Adrenal gland (tissue), 5 donors: Measurements from ENCODE around the gene MTHFD1L.

Experiments used
- POLR2A ChIP-seq, 2 donors: fragments of 450-650 bp; IDR thresholded peaks; one replicate each; pipeline ENCODE4 v1.6.1; 2017; ENCODE audit warnings: antibody characterized with exemption in 2 of 2, mild to moderate bottlenecking in 2 of 2, moderate library complexity in 1 of 2
- TF ChIP-seq, protein P1 (sequence below), 6 experiments: fragments of 450-650 bp in 4 of 6; fragments of 200-600 bp in 2 of 6; sonication (generic) in 1 of 6; IDR thresholded peaks; 1 replicate in 5 of 6; 2 replicates in 1 of 6; pipeline versions ENCODE4 v1.5.1 to v1.8.0; 2016 to 2021; ENCODE audit warnings: antibody characterized with exemption in 6 of 6, mild to moderate bottlenecking in 2 of 6, moderate library complexity in 1 of 6
- donor health status: DM: no; HTN: no; CAD: no.

DNA sequence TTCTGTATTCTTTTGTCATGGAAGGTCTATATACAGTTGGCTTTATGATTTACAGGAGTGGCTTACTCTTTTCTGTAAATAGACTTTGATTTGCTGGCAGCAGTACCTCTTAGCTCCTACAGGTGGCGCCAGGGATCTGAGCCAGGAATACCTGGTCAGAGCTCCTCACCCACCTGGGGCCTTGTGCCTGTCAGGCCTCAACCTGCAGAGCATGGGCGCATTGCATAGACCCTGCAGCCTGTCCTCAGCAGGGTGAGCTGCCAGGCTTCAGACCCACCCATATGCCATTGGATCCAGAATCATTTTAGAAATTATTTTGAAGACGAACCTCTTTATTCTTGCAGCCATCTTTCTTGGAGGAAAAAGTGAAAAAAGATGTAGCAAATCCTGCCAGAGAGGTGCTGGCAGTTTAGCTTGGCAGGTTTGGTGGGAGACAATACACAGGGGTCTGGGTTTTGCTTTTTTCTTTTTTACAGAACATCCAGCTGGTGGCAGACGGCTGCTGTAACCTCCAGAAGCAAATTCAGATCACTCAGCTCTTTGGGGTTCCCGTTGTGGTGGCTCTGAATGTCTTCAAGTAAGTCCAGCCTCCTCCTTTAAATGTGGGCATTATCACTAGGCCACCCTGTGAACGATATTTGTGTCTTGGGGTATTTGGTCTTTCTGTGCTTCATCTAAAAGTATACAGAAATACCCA lies 149.1 kb downstream of the MTHFD1L start:
- no peak for TF ChIP-seq POLR2A (IDR thresholded peaks at IDR 0.05)
- TF ChIP-seq, protein P1, sequence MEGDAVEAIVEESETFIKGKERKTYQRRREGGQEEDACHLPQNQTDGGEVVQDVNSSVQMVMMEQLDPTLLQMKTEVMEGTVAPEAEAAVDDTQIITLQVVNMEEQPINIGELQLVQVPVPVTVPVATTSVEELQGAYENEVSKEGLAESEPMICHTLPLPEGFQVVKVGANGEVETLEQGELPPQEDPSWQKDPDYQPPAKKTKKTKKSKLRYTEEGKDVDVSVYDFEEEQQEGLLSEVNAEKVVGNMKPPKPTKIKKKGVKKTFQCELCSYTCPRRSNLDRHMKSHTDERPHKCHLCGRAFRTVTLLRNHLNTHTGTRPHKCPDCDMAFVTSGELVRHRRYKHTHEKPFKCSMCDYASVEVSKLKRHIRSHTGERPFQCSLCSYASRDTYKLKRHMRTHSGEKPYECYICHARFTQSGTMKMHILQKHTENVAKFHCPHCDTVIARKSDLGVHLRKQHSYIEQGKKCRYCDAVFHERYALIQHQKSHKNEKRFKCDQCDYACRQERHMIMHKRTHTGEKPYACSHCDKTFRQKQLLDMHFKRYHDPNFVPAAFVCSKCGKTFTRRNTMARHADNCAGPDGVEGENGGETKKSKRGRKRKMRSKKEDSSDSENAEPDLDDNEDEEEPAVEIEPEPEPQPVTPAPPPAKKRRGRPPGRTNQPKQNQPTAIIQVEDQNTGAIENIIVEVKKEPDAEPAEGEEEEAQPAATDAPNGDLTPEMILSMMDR (IDR thresholded peaks at IDR 0.05): peak; percentile 88 to 99 (median 94)
